Loucy (cell line): Measurements from ENCODE around the gene BCAS1.
A peak's percentile ranks its signal among the peaks of the same experiment; 100 is the strongest.
"Not testable (repeated sequence)": the region's sequence is repeated elsewhere in the genome, so short reads cannot be mapped to it uniquely, and the experiment has no call there.

ENCODE experiments used
- H2AFZ ChIP-seq: fragments of 200-600 bp; sonication (generic); 2 replicates; pipeline ENCODE4 v1.6.0; 2016; ENCODE audit warnings: antibody characterized with exemption, mild to moderate bottlenecking, low read length, moderate library complexity
- H3F3A ChIP-seq: fragments of 200-600 bp; 2 replicates; pipeline ENCODE4 v1.6.0; 2016; ENCODE audit warnings: antibody characterized with exemption, low read depth, mild to moderate bottlenecking
- H3K27me3 ChIP-seq: fragments of 200-600 bp; sonication (generic); 2 replicates; pipeline ENCODE4 v1.6.1; 2014; ENCODE audit warnings: low read length, mild to moderate bottlenecking; ENCODE audit not compliant: insufficient read depth, poor library complexity, severe bottlenecking
- H3K36me3 ChIP-seq: fragments of 200-600 bp; sonication (generic); 2 replicates; pipeline ENCODE4 v1.6.1; 2016; ENCODE audit warnings: low read length; ENCODE audit not compliant: insufficient read depth
- H3K4me1 ChIP-seq: fragments of 200-600 bp; sonication (generic); 2 replicates; pipeline ENCODE4 v1.5.1; 2014; ENCODE audit warnings: low read length, mild to moderate bottlenecking; ENCODE audit not compliant: insufficient read depth, poor library complexity, severe bottlenecking
- H3K4me2 ChIP-seq: fragments of 200-600 bp; sonication (generic); 2 replicates; pipeline ENCODE4 v1.6.0; 2014; ENCODE audit warnings: antibody characterized with exemption, low read length, low read depth, mild to moderate bottlenecking; ENCODE audit not compliant: poor library complexity, severe bottlenecking
- H3K4me3 ChIP-seq: fragments of 200-600 bp; sonication (generic); 2 replicates; pipeline ENCODE4 v1.5.1; 2014; ENCODE audit warnings: low read length, mild to moderate bottlenecking, mixed read lengths; ENCODE audit not compliant: poor library complexity, severe bottlenecking
- H3K79me2 ChIP-seq: fragments of 200-600 bp; sonication (generic); 2 replicates; pipeline ENCODE4 v1.6.1; 2014; ENCODE audit warnings: low read length; ENCODE audit not compliant: insufficient read depth
- H3K9ac ChIP-seq: fragments of 200-600 bp; sonication (generic); 2 replicates; pipeline ENCODE4 v1.6.0; 2014; ENCODE audit warnings: mild to moderate bottlenecking, low read depth, low read length, moderate library complexity; ENCODE audit not compliant: poor library complexity, severe bottlenecking
- H3K9me2 ChIP-seq: fragments of 200-600 bp; sonication (generic); replicated peaks from 2 replicates; pipeline ENCODE4 v1.6.1; 2016; ENCODE audit warnings: low read depth, low read length, mixed read lengths
- H3K9me3 ChIP-seq: fragments of 200-600 bp; sonication (generic); 2 replicates; pipeline ENCODE4 v1.6.1; 2014; ENCODE audit warnings: mild to moderate bottlenecking, antibody characterized with exemption, low read length, low read depth; ENCODE audit not compliant: insufficient read depth
- H4K20me1 ChIP-seq: fragments of 200-600 bp; sonication (generic); 2 replicates; pipeline ENCODE4 v1.6.0; 2014; ENCODE audit warnings: antibody characterized with exemption, low read length, mild to moderate bottlenecking; ENCODE audit not compliant: insufficient read depth, poor library complexity, severe bottlenecking
- CTCF ChIP-seq: fragments of 200-600 bp; sonication (generic); conservative IDR thresholded peaks from 2 replicates; pipeline ENCODE4 v1.5.1; 2014; ENCODE audit warnings: mild to moderate bottlenecking, antibody characterized with exemption, low read length
- EZH2phosphoT487 ChIP-seq: fragments of 200-600 bp; IDR thresholded peaks from 2 replicates; pipeline ENCODE4 v1.6.1; 2018; ENCODE audit warnings: antibody characterized with exemption, mild to moderate bottlenecking, moderate library complexity, borderline replicate concordance

The BCAS1 gene

DNA sequence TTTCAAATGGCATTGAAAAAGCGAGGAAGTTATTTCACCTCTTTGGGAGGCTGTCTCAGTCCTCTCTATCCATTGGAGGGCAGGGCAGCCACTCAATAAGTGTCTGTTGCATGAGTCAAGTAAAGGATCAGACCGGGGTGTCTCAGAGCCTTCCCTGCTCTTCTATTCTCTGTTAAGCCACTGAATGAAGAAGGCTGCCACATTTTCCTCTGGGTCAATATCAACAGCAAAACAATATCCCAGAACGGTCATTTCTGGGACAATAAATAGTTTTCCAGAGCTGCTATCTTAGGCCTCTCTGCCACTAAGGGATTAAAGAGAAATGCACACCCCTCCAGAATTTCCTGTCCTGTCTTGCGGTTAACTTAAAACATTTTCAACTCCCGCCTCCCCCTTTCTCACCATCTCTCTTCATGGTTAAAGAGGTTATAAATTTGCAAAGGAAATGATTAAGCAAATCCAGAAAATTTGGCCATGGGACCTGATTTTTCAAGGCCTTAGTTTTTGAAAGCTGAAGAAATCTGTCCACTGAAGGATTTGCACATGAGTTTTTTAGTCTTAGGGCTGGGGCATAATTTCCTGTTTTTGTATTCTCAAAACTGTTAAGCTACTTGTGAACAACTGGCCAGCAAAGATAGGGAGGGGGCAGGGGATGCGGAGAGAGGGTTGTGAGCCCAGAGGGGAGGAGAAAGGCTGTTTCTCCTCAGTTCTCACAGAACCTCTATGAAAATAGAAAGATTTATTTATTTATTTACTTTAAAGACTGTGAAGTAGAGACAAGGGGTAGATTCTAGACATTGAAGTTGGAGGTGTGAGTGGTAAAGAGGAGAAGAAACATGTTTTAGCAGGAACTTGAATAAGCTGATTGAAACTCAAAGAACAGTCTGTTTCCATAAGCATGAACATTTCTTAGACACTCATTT is 135.7 kb downstream of the BCAS1 start:
- Histone ChIP-seq H2AFZ (peak overlapping the region; percentile 5; the same call in 1 of the 2 replicates), H3K4me2 (peak overlapping the region; percentile 64), H3K9ac (peak overlapping the region; percentile 59), H3K27me3 (no peaks in the 10 kb centered on the region), H3K9me3 (no peaks in the 10 kb centered on the region), H3K4me3 (peak overlapping the region; percentile 56), H4K20me1 (no peaks in the 10 kb centered on the region), H3K36me3 (no peaks in the 10 kb centered on the region), H3K9me2 (no peaks in the 10 kb centered on the region), H3K79me2 (no peaks in the 10 kb centered on the region), H3F3A (peaks cover 7% of the 10 kb centered on the region), H3K4me1 (peaks cover 64% of the 10 kb centered on the region)
- no peak for TF ChIP-seq CTCF
- TF ChIP-seq EZH2phosphoT487, result no peak

- H3K4me2 ChIP-seq, result peak overlapping the region; percentile 64
- no peaks in the 10 kb centered on the region for H3K9me2 ChIP-seq
- H3F3A ChIP-seq, result peaks cover 7% of the 10 kb centered on the region
- H3K36me3 ChIP-seq, result no peaks in the 10 kb centered on the region
- no peaks in the 10 kb centered on the region for H3K27me3 ChIP-seq
- peak overlapping the region; percentile 59 for H3K9ac ChIP-seq
- no peaks in the 10 kb centered on the region for H3K9me3 ChIP-seq
- TF ChIP-seq EZH2phosphoT487 (no peak), CTCF (no peak)
- peak overlapping the region; percentile 56 for H3K4me3 ChIP-seq
- H4K20me1 ChIP-seq, result no peaks in the 10 kb centered on the region
- H3K79me2 ChIP-seq, result no peaks in the 10 kb centered on the region
- peaks cover 55% of the 10 kb centered on the region for H3K4me1 ChIP-seq
- H2AFZ ChIP-seq, result no peak overlapping the region
These were observed 137.1 kb downstream of the BCAS1 start for GRCh38 chr20:53933232-53933846.

DNA sequence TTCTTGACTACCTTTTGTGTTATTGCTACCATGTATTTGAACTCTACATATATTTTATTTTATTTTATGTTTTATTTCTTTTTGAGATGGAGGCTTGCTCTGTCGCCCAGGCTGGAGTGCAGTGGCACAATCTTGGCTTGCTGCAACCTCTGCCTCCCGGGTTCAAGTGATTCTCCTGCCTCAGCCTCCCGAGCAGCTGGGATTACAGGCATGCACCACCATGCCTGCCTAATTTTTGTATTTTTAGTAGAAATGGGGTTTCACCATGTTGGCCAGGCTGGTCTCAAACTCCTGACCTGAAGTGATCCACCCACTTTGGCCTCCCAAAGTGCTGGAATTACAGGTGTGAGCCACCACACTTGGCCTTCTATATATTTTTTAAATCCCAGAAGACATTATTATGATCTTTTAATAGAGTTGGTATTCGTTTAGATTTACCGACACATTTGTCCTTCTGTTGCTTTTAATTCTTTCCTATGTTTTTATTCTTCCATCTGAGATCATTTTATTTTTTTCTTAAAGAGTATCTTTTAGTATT is 137.7 kb downstream of the BCAS1 start:
- H3K27me3 ChIP-seq, H3K79me2 ChIP-seq, H3K9me3 ChIP-seq, H3K9me2 ChIP-seq, H4K20me1 ChIP-seq, H2AFZ ChIP-seq, H3K36me3 ChIP-seq, H3K9ac ChIP-seq, H3K4me3 ChIP-seq, H3K4me2 ChIP-seq, H3F3A ChIP-seq: not testable (repeated sequence)
- H3K4me1 ChIP-seq, result peaks cover 51% of the 10 kb centered on the region
